Kidney capillary endothelial cell (primary cell): Measurements from ENCODE around the gene RAB21.
"Not testable (repeated sequence)": the region's sequence is repeated elsewhere in the genome, so short reads cannot be mapped to it uniquely, and the experiment has no call there.

Experiments used
- DNase-seq: peaks from one replicate; pipeline ENCODE4 v3.0.0-alpha.2; 2018; ENCODE audit warnings: low spot score

The RAB21 gene

DNA sequence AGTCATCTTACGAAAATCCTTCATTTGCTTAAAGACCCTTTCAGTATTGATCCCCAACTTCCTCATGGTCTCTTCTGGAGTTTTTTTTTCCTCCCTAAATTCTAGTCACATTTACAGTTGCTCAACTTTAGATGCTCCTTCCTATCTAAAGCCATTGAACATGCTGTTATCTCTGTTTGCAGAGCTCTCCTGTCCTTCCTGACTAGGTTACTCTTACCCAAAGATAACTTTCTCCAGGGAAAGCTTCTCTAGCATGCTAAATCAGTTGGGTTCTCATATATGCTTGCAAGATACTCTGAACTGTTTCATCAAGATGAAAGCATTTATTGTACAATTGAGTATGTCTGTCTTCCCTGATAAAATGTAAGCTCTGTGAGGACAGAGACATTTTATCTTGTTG is 1.8 kb upstream of the RAB21 start:
- no peak for DNase-seq

DNA sequence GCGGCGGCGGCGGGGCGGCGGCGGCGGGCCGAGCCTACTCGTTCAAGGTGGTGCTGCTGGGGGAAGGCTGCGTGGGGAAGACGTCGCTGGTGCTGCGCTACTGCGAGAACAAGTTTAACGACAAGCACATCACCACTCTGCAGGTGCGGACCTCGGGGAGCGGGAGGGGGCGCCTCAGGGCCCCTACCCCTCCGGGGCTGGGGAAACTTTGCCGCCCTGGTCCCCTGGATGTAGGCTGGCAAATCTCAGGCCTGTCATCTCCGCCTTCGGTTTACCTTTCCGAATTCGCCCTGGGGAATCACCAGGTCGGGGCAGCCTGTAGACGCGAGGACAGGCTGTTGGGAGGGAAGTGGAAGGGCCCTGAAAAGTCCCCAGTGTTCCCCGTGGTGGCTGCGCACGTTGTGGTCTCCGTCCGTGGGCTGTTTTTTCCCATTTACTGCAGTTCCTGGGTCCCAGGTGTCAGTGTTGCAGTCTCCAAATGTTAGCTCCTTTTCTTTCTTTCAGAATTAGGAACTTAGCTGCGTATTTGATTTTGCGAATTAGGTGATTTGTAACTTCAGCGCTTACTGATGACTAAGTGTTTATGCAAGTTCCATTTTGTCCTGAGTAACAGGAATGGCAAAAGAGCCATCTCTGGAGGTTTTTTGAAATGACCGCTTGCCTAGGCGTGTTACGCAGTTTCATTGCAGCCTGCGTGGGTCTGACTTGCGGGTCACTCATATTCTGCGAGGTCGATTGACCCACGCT is 656 bp downstream of the RAB21 start:
- peak; percentile 33 for DNase-seq

DNA sequence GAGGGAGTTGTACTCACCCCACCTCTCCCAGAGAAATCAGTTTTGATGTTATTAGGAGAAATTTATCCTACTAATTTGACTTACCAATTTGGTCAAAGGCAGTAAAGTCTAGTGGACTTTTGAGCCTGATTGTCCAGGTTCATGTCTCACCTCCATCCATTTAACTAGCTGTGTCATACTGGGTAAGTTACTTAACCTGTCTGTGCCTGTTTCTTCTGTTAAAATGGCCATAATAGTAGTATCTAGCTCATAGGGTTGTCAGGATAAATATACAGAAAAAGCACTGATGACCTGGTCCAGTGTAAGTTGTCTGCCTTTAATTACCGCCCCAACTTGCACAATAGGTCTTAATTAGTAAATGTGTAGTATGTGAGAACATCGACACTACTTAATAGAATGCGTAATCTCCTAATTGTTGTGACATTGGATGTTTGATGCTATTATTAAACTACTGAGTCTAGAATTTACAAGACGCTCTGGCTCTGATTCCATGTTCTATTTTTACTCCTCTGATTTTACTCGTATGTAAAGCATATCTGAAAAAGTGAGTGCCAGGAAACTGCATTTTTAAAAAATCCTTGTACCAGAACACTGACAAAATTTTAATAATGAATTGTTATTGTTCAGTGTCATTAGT is 1.5 kb downstream of the RAB21 start:
- no peak for DNase-seq

DNA sequence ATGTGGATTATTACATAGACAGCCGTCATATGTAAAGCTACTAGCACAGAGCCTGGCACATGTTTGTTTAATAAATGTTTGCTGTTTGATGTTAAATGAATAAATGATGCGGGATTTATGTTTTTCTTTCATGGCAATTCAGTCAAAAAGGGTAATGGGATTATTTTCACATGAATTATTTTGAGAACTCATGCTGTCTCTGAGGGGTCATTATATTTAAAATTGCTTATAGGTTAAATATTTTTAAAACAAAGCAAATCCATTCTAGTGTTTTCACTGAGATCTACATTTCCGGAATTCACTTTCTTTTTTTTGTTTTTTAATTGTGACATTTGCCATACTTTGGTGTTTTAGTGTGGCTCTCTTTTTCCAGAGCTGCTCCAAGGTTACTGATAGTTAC is 5.3 kb downstream of the RAB21 start:
- DNase-seq: no peak

DNA sequence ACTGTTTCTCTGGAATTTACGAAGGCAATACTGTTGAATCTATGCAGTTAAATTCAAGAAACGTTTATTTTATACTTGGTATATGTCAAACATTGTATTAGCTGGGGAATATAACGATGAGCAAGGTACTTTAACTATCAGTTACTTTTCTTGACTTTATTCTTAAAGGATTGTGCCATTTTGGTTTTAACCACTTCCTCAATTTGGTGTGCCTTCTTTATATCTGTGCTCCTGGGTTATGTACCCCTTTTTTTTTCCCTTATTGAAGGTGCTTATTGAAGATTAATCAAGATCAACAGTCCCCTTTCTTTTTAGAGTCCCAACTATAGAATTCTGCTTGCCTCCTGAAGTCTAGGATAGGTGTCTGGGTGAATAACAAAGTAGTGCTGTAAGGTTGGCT is 5.8 kb downstream of the RAB21 start:
- no peak for DNase-seq

DNA sequence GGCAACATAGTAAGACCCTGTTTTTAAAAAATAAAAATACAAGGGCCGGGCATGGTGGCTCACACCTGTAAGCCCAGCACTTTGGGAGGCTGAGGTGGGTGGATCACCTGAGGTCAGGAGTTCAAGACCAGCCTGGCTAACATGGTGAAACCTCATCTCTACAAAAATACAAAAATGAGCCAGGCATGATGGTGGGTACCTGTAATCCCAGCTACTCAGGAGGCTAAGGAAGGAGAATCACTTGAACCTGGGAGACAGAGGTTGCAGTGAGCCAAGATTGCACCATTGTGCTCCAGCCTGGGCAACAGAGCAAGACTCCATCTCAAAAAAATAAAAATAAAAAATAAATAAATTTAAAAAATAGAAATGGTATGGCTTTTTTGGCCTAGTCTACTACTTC is 6.7 kb downstream of the RAB21 start:
- not testable (repeated sequence) for DNase-seq

DNA sequence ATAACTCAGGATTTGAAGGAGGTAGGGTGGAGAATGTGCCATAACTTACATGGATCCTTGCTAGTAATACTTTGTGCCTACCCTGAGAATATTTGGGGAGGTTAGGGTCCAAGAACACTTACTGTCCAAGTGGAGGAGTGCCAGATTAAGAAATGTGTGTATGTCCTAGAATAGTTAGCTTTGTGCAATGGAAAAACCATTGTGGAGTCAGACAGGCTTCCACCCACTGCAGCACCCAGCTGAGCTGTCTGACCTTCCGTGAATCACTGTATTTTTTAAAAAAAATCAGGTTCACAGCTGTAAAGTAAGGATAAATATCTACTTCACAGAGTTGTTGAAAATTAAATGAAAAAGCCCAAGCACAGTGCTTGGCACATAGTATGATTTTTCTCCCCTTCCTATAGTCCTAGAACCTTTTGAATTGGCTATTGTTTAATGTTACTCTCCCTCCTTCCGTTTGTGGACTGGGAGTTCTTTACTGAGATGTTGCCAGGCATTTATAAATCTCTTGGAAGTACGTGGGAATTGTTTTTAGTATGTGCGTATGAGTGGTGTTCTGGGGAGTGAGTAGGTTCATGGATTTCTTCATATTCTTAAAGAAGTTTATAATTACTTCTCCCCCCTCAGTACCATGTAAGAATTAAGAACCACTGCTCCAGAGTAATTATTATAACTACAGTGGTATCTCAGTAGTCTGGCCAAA is 9.2 kb downstream of the RAB21 start:
- no peak for DNase-seq

DNA sequence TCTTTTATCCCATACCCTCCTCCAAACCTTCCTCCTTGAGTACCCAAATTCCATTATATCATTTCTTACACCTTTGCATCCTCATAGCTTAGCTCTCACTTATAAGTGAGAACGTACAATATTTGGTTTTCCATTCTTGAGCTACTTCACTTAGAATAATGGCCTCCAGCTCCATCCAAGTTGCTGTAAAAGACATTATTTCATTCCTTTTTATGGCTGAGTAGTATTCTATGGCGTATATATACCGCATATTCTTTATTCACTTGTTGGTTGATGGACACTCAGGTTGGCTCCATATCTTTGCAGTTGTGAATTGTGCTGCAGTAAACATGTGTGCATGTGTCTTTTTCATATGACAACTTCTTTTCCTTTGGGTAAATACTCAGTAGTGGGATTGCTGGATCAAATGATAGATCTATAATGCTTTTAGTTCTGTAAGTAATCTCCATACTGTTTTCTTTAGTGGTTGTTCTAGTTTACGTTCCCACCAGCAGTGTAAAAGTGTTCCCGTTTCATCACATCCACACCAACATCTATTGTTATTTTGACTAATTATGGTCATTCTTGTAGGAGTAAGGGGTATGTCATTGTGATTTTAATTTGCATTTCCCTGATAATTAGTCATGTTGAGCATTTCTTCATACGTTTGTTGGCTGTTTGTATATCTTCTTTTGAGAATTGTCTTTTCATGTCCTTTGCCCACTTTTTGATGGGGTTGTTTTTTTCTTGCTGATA is 10.1 kb downstream of the RAB21 start:
- DNase-seq: no peak

DNA sequence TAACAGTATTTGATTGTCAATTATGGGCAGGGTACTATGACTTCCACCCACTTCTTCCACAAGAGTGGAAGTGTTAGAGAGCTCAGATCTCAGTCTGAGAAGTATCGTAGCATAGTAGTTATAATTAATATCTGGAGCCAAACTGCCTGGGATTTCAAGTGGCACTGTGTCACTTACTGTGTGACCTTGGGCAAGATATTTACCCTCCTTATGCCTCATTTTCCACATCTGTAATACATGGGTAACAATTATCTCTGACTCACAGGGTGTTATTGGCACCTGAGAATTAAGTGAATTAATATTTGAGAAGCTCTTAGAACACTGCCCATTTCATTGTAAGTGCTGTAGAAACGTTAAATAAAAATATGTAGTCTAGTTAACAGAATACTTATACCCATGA is 11.5 kb downstream of the RAB21 start:
- DNase-seq: no peak

DNA sequence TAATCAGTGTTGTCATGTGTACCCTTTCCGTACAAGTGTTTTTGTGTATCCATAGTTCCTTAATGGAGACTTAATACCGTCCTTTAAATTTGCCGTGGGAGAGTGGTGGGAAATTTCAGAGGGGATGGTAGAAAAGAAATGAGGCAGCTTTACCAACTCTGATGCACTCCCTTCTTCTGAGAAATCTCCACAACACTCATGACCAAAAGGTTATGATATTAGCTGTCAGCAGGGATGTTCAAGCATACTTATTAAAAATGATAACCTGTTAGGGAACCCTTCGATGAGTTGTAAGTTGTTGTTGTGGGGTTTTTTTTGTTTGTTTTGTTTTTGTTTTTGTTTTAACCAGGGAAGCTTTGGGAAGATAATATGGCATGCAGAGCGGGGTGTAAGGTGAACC is 12.5 kb downstream of the RAB21 start:
- DNase-seq: no peak

DNA sequence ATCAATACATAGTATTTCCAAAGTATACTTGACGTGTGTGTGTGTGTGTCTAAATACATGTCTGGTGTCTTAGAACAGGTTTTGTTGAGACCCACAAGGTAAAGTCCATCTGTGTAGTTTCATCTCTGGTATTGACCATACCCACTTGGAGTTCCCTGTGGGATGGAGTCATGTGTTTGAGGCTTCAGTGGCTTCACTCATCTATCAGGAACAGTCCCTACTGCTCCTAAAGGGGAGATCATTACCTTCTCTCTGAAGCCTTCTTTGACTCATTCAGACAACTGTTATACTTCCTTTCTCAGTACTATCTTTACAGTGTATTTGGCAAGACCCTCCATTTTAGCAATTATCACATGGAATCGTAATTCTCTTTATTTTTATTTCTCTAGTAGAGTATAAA is 14.2 kb downstream of the RAB21 start:
- no peak for DNase-seq

DNA sequence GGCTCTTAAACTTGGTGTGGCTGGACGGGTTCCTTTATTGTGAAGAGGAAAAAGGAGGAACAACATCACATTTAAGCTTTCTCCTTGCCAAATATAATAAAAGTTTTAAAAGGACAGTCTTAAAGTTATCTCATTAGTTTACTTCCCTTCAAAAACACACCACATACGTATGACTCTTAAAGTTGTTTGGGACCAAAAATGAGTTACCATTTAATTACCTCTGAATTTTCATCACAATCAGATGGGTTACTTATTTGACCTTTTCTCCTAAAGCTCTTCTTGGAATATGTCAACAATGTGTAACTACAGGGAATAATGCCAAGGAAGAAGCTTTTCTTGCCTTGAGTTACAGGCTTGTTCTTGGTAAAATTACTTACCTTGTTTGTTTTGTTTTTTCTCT is 16.4 kb downstream of the RAB21 start:
- no peak for DNase-seq

DNA sequence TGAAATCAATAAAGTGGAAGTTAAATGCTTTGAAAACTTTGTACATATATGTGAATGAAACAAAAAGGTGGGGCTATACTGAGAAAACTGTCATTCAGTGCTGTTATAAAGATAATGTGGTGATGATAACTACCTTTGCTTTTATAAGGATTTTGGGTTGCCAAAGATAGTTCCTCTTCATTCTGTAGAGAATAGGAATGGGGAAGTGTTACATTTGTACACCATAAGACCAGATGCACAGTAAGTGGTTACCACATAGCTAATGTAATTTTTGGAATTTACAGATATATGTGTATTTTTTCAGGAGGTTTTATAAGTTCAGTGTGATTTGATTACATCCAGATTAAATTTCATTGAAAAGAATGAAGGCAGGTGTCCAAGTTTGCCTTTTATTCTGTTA is 18.1 kb downstream of the RAB21 start:
- no peak for DNase-seq

DNA sequence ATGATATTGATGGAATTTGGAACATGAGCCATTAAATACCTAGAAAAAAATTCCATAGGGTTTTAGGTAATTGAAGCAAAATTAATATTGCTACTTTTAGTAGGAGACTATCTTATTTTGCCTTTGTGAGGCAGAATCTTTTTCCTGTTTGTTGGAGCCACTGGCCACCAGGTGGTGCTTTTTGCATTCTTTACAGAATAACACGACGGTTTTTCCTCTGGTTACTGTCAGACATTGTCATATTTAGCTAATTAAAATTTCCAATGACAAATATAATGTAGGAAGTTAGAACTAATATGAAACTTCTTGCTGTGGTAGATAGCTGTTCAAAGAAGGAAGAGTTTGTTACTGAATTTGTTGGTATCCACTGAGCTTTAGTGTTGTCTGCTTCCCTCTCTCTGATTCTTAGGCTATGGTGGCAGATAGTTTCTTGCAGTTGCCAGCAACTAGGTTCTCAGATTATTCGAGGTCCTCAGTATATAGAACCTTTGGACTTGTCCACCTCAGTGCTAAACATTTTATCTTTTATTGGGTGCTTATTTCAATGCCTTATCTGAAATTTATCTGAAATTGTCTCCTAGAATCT is 25.7 kb downstream of the RAB21 start:
- peak; percentile 48 for DNase-seq

DNA sequence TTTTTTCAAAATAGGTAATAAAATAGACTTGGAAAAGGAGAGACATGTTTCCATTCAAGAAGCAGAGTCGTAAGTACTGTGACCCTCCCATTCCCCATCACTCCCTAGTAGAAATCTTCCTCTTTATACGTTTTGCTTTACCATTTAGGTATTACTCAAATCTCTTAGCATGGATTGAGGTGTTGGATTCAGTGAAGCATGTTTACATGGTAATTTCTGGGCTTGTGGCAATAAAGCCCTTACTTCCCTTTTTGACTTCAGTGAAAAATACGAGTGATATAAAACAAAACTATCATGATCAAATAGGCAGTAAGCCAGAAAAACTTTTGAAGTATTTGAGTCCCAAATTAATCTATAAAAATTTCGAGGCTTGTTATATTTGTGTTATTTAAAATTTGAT is 27.4 kb downstream of the RAB21 start:
- no peak for DNase-seq

DNA sequence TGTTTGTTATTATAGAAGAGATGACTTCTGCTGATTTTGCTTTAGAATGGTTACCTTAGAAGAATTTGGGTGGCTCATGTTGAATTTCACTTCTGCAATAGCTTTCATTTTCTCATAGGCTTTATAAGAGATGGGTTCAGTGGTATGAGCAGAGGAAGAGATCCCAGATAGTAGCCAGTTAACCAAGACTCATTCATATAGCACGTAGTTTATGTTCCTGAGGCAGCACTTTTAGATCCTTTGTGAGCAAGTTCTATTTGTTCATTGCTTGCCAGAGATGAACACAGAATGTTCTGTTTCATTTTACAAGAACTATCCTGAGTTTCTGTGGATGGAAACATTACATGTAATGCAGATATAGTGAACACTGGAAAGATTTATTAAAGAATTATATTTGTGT is 32.2 kb downstream of the RAB21 start:
- no peak for DNase-seq

DNA sequence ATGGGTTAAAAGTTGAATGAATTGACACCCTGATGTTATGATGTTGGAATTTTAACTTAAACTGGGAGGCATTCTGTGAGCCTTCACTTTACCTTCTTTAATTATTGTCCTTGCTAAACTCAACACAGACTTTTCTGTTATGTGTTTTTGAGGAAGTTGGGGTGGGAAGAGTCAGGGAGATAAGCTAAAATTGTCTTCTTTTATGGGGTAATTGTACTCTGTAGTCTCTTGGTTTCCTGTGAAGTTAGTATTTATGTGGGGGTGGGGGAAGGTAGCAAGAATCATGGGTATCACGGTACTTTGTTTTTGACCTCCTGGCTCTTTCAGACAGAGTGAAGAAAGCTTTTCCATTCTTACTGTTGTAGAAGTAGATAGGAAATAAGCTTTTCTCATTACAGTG is 32.9 kb downstream of the RAB21 start:
- DNase-seq: no peak

DNA sequence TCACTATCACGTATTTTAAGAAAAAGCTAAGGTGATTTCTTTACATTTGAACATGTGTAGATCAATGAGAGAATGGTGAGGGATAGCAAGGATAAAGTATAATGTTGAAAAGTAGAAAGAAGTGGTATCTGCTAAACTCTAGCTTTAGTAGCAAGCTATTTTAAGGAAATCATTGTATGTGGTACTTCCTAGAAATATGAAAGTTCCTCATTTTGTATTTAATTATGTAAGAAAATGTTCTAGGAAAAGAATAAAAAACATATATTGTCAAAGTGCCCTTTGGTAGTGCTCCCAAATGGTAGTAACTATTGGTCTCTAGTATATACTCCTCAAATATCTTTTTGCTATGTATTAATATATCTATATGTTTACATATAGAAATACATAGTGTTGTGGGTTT is 35.7 kb downstream of the RAB21 start:
- no peak for DNase-seq

DNA sequence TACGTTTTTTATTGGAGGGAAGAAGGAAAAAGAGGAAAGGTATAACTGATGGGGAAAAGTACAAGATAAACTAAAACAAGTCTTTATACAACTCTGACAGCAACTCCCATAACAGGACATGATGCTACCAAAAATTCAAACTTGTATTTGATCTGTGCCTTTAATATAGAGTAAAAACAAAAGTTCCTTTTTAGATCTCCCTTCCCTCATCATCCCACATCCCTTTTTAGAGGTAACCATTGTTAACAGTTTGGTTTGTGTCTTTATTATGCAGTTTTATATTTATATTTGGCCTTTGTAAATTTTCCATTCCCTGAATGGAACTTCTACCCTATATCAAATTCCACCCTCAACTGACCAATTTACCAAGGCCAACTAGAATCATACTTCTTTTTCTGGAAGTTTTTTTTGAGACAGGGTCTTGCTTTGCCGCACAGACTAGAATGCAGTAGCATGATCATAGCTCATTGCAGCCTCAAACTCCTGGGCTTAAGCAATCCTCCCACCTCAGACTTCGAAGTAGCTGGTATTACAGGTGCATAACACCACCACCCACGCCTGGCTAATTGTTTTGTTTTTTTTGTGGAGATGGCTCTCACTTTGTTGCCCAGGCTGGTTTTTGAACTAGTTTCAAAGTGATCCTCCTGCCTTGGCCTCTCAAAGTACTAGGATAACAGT is 36.9 kb downstream of the RAB21 start:
- DNase-seq: no peak

DNA sequence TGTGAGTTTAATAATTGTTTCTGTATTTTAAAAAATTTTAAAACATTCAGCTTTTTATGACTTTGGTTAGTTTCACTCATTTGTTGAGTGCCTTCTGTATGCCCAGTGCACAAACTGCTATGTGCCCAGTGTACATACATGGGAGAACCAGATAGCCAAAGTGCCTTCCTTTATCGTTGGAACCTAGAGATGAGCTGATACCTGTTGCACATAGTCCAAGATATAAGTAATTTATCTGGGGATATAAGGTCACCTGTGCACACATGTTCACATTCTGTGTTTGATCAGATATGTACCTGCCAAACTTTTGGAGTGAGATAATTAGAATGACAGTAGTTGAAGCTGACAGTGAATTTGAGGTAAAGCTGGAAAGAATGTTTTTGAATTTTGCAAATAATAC is 37.9 kb downstream of the RAB21 start:
- DNase-seq: no peak

DNA sequence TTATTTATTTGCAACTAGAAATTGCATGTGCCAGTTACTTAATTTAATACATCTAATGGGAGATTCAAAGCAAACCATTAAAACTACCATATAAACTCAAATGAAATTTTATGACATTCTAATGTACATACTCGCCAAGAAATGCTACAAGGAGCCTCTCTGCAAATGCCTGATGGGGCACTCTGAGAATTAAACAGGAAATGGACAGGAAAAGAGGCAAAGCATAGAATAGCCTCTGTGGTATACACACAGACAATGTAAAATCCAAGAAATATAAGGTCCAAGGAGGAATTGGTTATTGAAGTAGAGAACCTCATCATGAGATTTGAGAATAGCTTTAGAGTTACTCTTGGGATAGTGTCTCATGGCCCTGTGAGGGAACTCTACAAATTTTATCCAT is 41.2 kb downstream of the RAB21 start:
- no peak for DNase-seq

DNA sequence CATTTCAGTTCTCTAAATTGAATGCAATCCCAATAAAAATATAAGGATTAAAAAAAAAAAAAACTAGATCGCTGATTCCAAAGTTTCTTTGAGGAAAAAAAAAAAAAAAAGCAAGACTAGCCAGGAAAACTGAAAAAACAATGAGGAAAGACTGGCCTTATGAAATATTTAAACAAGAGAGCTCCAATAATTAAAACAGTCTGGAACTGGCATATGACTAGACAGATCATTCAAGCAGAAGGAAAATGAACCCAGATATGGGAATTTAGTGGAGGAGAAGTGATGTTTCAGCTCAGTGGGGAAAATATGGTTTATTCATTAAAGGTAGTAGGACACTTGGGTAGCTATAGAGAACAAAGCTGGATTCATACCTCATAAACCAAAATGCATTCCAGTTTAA is 42.9 kb downstream of the RAB21 start:
- DNase-seq: no peak
